Measurements from ENCODE around the gene VTN.
A peak's percentile ranks its signal among the peaks of the same experiment; 100 is the strongest.

The VTN gene

GRCh38 chr17:28344435-28344901, 25.6 kb downstream of the VTN start:
- H3K27ac ChIP-seq, result peak overlapping the region; percentile 77
- TF ChIP-seq, protein P1, sequence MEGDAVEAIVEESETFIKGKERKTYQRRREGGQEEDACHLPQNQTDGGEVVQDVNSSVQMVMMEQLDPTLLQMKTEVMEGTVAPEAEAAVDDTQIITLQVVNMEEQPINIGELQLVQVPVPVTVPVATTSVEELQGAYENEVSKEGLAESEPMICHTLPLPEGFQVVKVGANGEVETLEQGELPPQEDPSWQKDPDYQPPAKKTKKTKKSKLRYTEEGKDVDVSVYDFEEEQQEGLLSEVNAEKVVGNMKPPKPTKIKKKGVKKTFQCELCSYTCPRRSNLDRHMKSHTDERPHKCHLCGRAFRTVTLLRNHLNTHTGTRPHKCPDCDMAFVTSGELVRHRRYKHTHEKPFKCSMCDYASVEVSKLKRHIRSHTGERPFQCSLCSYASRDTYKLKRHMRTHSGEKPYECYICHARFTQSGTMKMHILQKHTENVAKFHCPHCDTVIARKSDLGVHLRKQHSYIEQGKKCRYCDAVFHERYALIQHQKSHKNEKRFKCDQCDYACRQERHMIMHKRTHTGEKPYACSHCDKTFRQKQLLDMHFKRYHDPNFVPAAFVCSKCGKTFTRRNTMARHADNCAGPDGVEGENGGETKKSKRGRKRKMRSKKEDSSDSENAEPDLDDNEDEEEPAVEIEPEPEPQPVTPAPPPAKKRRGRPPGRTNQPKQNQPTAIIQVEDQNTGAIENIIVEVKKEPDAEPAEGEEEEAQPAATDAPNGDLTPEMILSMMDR (conservative IDR thresholded peaks at IDR 0.05), result no peak

GRCh38 chr17:28344011-28344410, 26.1 kb downstream of the VTN start:
- TF ChIP-seq, protein P1 (conservative IDR thresholded peaks at IDR 0.05), result no peak
- H3K27ac ChIP-seq, result no peak overlapping the region

DNA sequence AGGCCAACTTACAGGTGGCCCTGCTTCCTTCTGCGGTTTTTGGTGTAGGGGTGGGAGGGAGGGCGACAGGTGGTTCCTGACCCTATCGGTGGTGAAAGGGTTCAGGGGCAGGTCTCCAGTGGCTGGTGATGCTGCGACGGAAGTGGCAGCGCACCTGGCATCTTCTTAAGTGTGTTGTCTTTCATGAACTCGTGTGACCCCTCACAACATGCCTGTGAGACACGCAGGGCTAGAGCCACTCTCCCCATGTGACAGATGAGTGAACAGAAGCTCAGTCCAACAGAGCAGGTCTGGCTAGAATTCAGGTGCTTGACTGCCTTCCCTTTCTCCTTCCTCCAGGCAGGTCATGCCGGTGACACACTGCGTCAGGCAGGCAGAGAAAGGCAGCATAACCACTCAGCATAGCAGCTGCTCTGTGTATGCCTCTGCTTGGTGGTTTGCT, 26.6 kb downstream of the VTN start:
- TF ChIP-seq, protein P1 (conservative IDR thresholded peaks at IDR 0.05), result no peak
- H3K27ac ChIP-seq, result no peak overlapping the region

- H3K27ac ChIP-seq, result no peak overlapping the region
- TF ChIP-seq, protein P1 (conservative IDR thresholded peaks at IDR 0.05), result no peak
Measured at GRCh38 chr17:28342313-28342712, 27.8 kb downstream of the VTN start.

- TF ChIP-seq, protein P1 (conservative IDR thresholded peaks at IDR 0.05), result no peak
- no peak overlapping the region for H3K27ac ChIP-seq
Measured at GRCh38 chr17:28341516-28341915, 28.6 kb downstream of the VTN start.

DNA sequence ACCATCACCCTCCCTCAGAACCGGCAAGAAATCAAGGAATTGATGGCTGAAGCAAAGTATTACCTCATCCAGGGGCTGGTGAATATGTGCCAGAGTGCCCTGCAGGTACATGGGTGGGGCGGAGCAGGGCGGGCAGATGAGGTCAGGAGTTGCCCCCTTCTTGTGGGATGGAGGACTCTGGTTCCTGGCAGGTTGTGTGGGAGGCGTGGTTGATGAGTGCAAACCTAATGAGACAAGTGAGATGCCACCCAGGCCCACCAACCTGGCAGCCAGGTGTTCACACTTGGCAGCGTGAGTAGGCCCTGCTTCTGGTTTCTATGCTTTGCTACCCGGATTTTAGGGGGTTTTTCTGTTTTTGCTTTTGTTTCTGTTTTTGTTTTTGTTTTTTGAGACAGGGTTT, 29.7 kb downstream of the VTN start:
- no peak overlapping the region for H3K27ac ChIP-seq
- TF ChIP-seq, protein P1 (conservative IDR thresholded peaks at IDR 0.05), result no peak

- TF ChIP-seq, protein P1 (conservative IDR thresholded peaks at IDR 0.05), result no peak
- no peak overlapping the region; the same call in 1 of the 2 replicates for H3K27ac ChIP-seq
Measured at GRCh38 chr17:28339431-28339830, 30.7 kb downstream of the VTN start.

DNA sequence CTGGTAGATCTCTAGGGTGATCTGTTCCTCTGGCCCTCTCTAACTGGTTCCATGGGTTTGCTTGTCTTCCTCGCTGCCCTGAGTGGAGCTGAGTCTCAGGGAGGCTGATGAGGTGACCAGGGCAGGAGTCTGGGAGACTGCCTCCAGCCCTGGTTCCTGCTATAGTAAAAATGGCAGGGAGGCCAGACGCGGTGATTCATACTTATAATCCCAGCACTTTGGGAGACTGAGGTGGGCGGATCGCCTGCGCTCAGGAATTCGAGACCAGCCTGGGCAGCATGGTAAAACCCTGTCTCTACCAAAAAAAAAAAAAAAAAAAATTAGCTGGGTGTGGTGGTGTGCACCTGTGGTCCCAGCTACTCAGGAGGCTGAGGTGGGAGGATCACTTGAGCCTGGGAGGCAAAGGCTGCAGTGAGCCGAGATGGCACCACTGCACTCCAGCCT, 31.3 kb downstream of the VTN start:
- H3K27ac ChIP-seq, result peak overlapping the region; percentile 29; the same call in 1 of the 2 replicates

All from VCaP (cell line).